ENCODE data around the gene CD52.

DNA sequence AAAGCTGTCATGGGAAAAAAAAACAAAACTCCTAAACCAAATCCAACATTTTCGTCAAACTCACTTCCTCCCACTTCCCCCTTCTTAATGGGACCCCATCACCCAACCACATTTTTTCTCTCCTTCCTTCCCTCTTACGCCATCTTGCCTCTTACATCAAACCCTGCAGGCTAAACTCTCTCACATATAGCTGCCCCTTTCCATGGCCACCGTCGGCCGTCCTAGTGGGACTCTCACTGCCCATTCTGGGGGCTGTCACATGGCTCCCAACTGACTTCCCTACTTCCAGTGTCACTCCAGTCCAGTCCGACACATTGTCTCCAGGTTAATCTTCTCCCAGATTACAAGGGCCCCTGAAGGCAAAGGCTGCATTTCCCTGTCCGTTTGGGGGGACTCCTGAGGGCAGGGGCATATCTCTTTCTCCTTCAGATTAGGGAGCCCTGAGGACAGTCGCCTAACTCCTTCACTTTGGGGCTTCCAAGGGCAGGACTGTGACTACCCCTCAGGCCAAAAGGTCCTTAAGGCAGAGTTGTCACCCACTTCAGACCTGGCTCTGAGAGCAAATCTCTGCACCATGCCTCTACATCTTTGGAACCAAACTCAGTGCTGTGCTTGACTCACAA, 12.0 kb upstream of the CD52 start:
- TF ChIP-seq CTCF (IDR thresholded peaks at IDR 0.05) = no peak
- no peak for TF ChIP-seq EZH2phosphoT487 (IDR thresholded peaks at IDR 0.05; ENCODE audit: borderline replicate concordance, low read depth)
- no peak for TF ChIP-seq ELF1 (IDR thresholded peaks at IDR 0.05)
- no peak for TF ChIP-seq TAF1 (IDR thresholded peaks at IDR 0.05; ENCODE audit: borderline replicate concordance, low read depth, low read length)
- TF ChIP-seq, protein P1, sequence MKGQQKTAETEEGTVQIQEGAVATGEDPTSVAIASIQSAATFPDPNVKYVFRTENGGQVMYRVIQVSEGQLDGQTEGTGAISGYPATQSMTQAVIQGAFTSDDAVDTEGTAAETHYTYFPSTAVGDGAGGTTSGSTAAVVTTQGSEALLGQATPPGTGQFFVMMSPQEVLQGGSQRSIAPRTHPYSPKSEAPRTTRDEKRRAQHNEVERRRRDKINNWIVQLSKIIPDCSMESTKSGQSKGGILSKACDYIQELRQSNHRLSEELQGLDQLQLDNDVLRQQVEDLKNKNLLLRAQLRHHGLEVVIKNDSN (IDR thresholded peaks at IDR 0.05; ENCODE audit: borderline replicate concordance, low read depth) = no peak
- no peak for TF ChIP-seq MEF2A (IDR thresholded peaks at IDR 0.05; ENCODE audit: borderline replicate concordance, low read depth)
- TF ChIP-seq JUND (IDR thresholded peaks at IDR 0.05) = no peak
